Transverse colon (tissue), 4 donors: ENCODE measurements around the gene OSTC.

Experiments
- POLR2A ChIP-seq: fragments of 450-650 bp; IDR thresholded peaks from one replicate; pipeline ENCODE4 v1.6.1; 2016; ENCODE audit warnings: antibody characterized with exemption, mild to moderate bottlenecking, moderate library complexity
- POLR2AphosphoS5 ChIP-seq, 3 donors: sonication (generic); formaldehyde crosslinking; IDR thresholded peaks; one replicate each; pipeline ENCODE4 v1.6.1; 2016; ENCODE audit warnings: antibody characterized with exemption in 3 of 3
- TF ChIP-seq, protein P1 (sequence below), 5 experiments: fragments of 200-600 bp in 3 of 5; fragments of 450-650 bp in 2 of 5; sonication (generic) in 3 of 5; IDR thresholded peaks; 1 replicate in 2 of 5; 2 replicates in 3 of 5; pipeline ENCODE4 v1.5.1; 2016 to 2017; ENCODE audit warnings: antibody characterized with exemption in 5 of 5, inconsistent platforms in 3 of 5, mild to moderate bottlenecking in 2 of 5, moderate library complexity in 1 of 5

- TF ChIP-seq, protein P1, sequence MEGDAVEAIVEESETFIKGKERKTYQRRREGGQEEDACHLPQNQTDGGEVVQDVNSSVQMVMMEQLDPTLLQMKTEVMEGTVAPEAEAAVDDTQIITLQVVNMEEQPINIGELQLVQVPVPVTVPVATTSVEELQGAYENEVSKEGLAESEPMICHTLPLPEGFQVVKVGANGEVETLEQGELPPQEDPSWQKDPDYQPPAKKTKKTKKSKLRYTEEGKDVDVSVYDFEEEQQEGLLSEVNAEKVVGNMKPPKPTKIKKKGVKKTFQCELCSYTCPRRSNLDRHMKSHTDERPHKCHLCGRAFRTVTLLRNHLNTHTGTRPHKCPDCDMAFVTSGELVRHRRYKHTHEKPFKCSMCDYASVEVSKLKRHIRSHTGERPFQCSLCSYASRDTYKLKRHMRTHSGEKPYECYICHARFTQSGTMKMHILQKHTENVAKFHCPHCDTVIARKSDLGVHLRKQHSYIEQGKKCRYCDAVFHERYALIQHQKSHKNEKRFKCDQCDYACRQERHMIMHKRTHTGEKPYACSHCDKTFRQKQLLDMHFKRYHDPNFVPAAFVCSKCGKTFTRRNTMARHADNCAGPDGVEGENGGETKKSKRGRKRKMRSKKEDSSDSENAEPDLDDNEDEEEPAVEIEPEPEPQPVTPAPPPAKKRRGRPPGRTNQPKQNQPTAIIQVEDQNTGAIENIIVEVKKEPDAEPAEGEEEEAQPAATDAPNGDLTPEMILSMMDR (IDR thresholded peaks at IDR 0.05) = no peak
- TF ChIP-seq POLR2A = no peak
- TF ChIP-seq POLR2AphosphoS5 (IDR thresholded peaks at IDR 0.05) = no peak
Measured at GRCh38 chr4:108602163-108602562, 48.2 kb upstream of the OSTC start.
